Measurements from ENCODE around the gene CDR2.
"Not testable (repeated sequence)": the region's sequence is repeated elsewhere in the genome, so short reads cannot be mapped to it uniquely, and the experiment has no call there.

Gene CDR2
- 33.8 to 118 (median 58.8) reads per million in 4 experiments for total RNA-seq

GRCh38 chr16:22374311-22375116, at the start of gene CDR2:
Gene CDR2, minus strand, starts transcription at chr16:22374619. Its CDS starts 310 bp downstream, at chr16:22374309.
- peak; percentile 97 for DNase-seq

DNA sequence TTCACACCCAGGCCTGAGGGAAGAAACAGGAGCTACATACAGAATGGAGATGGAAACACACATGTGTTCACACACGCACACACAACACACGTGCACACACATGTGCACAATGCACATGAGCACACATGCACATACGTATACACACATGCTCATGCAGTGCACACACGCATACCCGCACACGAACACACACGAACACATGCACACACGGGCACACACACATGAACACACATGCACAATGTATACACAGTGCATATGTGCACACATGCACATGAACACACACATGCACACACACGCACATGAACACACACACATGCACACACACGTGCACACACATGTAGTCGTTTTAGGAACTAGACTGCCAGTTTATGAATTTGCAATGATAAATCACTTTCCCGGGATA, 49.3 kb upstream of the CDR2 start:
- no peak for DNase-seq

GRCh38 chr16:22421136-22421535, 46.7 kb upstream of the CDR2 start:
- DNase-seq = no peak

- DNase-seq = no peak
These were observed 46.3 kb upstream of the CDR2 start for GRCh38 chr16:22420606-22421135.

DNA sequence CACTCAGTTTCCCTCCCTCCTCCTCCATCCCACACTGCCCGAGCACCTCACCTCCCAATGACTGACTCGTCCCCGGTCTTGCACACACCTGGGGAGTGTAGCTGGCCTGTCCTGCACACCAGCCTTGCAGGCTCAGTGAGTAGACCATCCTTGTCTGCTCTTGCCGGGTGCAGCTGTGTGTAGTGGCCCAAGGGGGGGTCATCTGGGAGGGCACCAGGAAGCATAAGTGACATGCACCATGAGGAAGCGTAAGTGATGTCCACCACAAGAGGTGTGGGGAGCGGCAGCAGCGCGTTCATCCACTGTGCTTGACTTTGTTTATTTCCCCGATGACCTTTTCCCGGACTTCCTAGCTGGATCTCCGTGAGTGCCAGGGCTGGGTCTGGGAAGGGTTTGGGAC, 45.5 kb upstream of the CDR2 start:
- no peak for DNase-seq

DNA sequence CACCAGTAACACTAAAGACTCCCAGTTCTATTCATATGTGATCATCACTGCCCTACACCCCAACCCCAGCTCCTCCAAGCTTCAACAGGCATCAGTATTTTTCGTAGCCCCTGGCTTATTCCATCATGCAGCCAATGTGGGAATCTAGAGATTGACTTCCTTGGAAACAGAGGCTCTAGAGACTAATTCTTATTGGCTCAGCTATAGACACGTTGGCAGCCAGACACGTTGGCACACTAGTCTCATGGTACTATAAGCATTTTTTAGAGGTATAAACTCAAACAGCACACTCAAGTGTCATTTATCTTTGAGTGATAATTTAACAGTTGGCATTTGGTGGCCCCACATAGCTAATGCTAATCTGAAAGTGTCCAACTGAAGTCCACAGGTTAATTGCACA, 44.4 kb upstream of the CDR2 start:
- DNase-seq = no peak

- not testable (repeated sequence) for DNase-seq
These were observed 43.4 kb upstream of the CDR2 start for GRCh38 chr16:22417798-22418197.

DNA sequence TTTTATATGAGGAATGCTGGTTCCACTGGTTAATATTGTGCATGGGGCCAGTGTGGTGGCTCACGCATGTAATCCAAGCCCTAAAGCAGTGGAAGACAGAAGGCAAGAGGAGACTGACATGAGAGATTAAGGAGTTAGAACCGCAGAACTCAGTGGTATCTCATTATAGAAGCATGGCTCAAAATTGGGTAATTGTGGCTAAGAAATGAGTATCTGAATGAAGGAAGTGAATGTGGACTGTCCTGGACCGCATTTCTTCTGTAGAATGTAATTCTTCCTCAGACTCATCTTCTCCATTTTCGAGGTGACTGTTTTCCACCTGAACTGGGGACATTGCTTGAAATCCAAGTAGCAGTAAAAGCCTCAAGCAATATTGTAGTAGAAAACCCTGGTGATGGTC, 42.6 kb upstream of the CDR2 start:
- DNase-seq = no peak

GRCh38 chr16:22413819-22414218, 39.4 kb upstream of the CDR2 start:
- no peak for DNase-seq

GRCh38 chr16:22407486-22407885, 33.1 kb upstream of the CDR2 start:
- DNase-seq = no peak

DNA sequence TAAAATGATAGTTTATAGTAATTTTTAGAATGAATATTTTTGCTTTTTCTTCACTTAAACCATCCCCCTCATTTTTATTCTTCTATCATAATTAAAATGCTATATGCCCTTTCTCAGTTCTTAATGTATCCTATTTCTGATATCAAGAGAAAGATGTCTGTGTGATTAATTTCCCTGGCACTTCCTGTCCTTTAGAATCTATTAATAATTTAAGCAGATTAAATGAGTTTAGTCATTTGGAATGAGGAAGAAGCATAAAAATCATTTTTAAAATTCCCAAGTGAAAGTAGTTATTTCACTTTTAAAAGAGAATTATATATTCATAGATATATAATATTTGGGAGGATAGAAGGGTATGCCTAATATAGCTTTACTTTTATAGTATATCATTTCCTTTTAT, 27.8 kb upstream of the CDR2 start:
- DNase-seq = no peak

DNA sequence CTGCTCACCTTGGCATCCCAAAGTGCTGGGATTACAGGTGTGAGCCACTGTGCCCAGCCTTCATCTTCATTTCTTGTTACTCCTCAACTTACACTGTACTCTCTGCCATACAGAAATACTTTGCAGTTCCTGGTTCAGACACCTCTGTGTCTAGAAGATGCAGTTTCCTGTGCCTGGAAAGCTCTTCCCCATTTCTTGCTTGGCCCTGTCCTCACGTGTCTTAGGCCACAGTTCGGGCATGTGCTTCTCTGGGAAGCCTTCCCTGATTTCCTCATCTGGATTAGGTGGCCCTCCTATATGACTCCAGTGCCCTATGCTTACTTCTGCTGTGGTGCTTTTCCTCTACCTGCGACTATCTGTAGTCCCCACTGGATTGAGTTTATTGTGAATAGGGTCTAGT, 26.5 kb upstream of the CDR2 start:
- no peak for DNase-seq

- DNase-seq = no peak
These were observed 23.5 kb upstream of the CDR2 start for GRCh38 chr16:22397931-22398330.

DNA sequence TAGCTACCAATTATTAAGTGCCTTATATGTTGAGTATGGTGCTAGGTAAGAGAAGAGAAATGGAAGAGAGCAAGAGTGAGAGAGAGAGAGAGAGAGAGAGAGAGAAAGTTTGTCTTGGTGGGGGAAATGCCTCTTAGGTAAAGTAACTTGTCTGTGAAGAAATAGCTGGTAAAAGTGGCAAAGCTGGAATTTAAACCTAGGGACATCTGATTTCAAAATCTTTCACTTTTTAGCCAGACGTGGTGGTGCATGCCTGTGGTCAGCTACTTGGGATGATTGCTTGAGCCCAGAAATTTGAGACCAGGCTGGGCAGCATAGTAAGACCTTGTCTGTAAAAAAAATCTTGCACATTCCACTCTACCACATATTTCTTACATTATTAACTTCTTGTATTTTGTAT, 23.0 kb upstream of the CDR2 start:
- DNase-seq = no peak

DNA sequence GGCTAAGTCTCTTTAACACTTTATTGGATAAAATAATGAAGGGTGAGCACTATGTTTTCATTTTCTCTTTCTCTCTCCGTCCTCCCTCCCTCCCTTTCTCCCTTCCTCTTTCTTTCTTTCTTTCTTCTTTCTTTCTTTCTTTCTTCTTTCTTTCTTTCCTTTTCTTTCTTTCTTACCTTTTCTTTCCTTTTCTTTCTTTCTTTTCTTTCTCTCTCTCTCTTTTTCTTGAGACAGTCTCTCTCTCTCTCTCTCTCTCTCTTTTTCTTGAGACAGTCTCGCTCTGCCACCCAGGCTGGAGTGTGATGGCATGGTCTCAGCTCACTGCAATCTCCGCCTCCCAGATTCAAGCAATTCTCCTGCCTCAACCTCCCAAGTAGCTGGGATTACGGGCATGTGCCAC, 21.5 kb upstream of the CDR2 start:
- DNase-seq = no peak

DNA sequence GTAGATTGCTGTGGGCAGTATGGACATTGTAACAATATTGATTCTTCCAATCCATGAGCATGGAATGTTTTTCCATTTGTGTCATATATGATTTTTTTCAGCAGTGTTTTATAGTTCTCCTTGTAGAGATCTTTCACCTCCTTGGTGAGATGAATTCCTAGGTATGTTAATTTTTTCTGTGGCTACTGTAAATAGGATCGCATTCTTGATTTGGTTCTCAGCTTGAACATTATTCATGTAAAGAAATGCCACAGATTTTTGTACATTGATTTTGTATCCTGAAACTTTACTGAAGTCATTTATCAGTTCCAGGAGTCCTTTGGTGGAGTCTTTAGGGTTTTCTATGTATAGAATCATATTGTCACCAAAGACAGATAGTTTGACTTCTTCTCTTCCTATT, 19.7 kb upstream of the CDR2 start:
- DNase-seq = no peak

GRCh38 chr16:22388101-22388644, 13.8 kb upstream of the CDR2 start:
- DNase-seq = no peak

- DNase-seq = no peak
These were observed 12.6 kb upstream of the CDR2 start for GRCh38 chr16:22386976-22387375.

GRCh38 chr16:22385196-22385595, 10.8 kb upstream of the CDR2 start:
- DNase-seq = no peak

GRCh38 chr16:22383827-22384226, 9.4 kb upstream of the CDR2 start:
- no peak for DNase-seq

DNA sequence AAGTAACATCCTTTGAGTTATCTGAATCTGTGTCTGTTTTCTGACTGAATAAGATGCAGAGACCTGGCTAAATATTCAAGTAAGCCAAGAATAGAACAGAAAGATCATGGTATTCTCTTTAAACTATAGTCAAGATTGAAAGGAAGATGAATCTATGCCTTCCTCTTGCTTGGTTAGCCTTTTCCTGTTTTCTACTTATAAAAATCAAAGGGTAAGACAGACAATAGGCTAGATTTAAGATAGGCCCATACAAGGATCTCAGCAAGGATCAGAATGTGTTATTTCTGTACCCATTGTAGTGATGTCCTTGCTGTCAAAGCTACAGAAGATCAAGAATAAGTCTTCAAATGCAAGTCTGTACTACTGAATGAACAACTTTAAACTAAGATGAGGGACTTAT, 7.0 kb upstream of the CDR2 start:
- no peak for DNase-seq

GRCh38 chr16:22380529-22380928, 6.1 kb upstream of the CDR2 start:
- DNase-seq = no peak

- no peak for DNase-seq
These were observed 5.2 kb upstream of the CDR2 start for GRCh38 chr16:22379656-22380055.

DNA sequence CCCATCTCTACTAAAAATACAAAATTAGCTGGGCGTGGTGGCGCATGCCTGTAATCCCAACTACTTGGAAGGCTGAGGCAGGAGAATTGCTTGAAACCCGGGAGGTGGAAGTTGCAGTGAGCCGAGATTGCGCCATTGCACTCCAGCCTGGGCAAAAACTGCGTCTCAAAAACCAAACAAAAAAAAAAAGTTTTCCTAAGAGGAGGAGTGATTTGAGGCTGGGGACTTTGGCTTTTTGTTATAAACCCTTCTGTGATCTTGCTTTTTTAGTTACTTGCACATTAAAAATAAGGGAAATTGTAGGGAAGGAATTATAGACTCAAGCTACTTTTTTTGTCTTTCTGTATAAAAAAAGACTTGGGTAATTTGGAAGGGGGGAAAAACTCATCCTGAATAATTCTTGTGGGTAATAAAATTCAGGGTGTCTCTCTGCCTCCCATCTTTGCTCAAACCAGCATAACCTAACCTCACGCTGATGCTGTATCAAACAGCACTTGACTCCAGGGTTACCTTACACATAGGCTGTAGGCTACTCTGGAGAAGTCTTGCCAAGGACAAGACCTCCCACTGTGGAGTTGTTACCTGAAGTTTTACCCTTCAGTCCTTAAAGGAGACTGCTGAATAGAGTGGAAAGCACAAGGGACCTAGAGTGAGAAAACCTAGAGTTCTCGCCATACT, 1.7 kb upstream of the CDR2 start:
- no peak for DNase-seq
